ENCODE data around the gene SPINK9. TPM values are rescaled to one million over a fixed set of nuclear protein-coding genes. Genes with fewer than 3 reads are reported as not detected.

Gene SPINK9
- total RNA-seq, 1 experiment from 2014 or later = not detected

DNA sequence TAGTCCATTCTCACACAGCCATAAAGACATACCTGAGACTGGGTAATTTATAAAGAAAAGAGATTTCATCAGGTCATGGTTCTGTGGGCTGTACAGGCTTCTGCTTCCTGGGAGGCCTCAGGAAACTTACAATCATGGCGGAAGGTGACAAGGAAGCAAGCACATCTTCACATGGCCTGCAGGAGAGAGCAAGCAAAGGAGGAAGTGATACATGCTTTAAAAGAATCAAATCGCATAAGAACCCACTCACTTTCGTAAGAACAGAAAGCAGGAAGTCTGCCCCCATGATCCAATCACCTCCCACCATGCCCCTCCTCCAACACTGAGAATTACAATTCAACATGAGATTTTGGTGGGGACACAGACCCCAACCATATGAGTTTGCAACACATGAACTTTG lies 43.3 kb downstream of the SPINK9 start:
- Histone ChIP-seq H3K79me1 (ENCODE audit: insufficient read depth, low read depth, low read length, poor library complexity, severe bottlenecking) (no peaks in the 10 kb centered on the region), H2BK20ac (ENCODE audit: low read depth, low read length, poor library complexity, severe bottlenecking) (no peak overlapping the region), H3K9ac (ENCODE audit: extremely low read depth, insufficient read length, low read length) (no peak overlapping the region), H3K23ac (ENCODE audit: insufficient read length, low read depth, low read length) (no peak overlapping the region), H3K23me2 (ENCODE audit: insufficient read length, low read depth, low read length, poor library complexity, severe bottlenecking) (no peaks in the 10 kb centered on the region), H3K4me2 (ENCODE audit: insufficient read depth, insufficient read length, low read length) (no peak overlapping the region), H4K5ac (ENCODE audit: insufficient read length, low read depth, low read length) (no peak overlapping the region), H3K18ac (ENCODE audit: insufficient read length, low read depth, low read length) (no peak overlapping the region), H2AFZ (ENCODE audit: low read length) (no peak overlapping the region), H2AK5ac (ENCODE audit: insufficient read length, low read length) (no peak overlapping the region), H2BK15ac (ENCODE audit: low read depth, low read length) (no peak overlapping the region), H3K27ac (ENCODE audit: insufficient read length, low read depth, low read length) (no peak overlapping the region), H3K4me1 (ENCODE audit: insufficient read depth, low read length) (no peaks in the 10 kb centered on the region), H2BK5ac (ENCODE audit: insufficient read length, low read length) (no peak overlapping the region), H2BK12ac (ENCODE audit: insufficient read length, low read depth, low read length) (no peak overlapping the region), H3K4ac (ENCODE audit: low read depth, low read length) (no peak overlapping the region), H4K91ac (ENCODE audit: insufficient read length, low read depth, low read length) (no peak overlapping the region), H3K14ac (ENCODE audit: insufficient read depth, low read length) (no peak overlapping the region), H3K79me2 (ENCODE audit: insufficient read depth, low read length) (no peaks in the 10 kb centered on the region), H3K56ac (ENCODE audit: insufficient read length, low read depth, low read length) (no peak overlapping the region), H2BK120ac (ENCODE audit: low read depth, low read length, poor library complexity, severe bottlenecking) (no peak overlapping the region), H4K8ac (replicated peaks; ENCODE audit: insufficient read length, low read depth, low read length) (no peak overlapping the region), H3K9me3 (ENCODE audit: control insufficient read depth, low read depth, low read length) (no peaks in the 10 kb centered on the region), H4K20me1 (ENCODE audit: control insufficient read depth, insufficient read depth, insufficient read length) (no peaks in the 10 kb centered on the region), H3K27me3 (ENCODE audit: insufficient read depth, low read length) (no peaks in the 10 kb centered on the region), H3T11ph (ENCODE audit: low read length) (no peak overlapping the region)
- H3K27ac Mint-ChIP-seq = no peak overlapping the region
- peaks cover 2 to 6% of the 10 kb centered on the region in 2 experiments; a peak in 2 of 5 replicates for H3K9me3 Mint-ChIP-seq
- peaks cover 13 to 14% of the 10 kb centered on the region in 2 experiments for H3K4me1 Mint-ChIP-seq
- TF ChIP-seq, protein P1, sequence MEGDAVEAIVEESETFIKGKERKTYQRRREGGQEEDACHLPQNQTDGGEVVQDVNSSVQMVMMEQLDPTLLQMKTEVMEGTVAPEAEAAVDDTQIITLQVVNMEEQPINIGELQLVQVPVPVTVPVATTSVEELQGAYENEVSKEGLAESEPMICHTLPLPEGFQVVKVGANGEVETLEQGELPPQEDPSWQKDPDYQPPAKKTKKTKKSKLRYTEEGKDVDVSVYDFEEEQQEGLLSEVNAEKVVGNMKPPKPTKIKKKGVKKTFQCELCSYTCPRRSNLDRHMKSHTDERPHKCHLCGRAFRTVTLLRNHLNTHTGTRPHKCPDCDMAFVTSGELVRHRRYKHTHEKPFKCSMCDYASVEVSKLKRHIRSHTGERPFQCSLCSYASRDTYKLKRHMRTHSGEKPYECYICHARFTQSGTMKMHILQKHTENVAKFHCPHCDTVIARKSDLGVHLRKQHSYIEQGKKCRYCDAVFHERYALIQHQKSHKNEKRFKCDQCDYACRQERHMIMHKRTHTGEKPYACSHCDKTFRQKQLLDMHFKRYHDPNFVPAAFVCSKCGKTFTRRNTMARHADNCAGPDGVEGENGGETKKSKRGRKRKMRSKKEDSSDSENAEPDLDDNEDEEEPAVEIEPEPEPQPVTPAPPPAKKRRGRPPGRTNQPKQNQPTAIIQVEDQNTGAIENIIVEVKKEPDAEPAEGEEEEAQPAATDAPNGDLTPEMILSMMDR (conservative IDR thresholded peaks at IDR 0.05) = no peak
- H3K27me3 Mint-ChIP-seq (ENCODE audit: low read depth) = no peaks in the 10 kb centered on the region
- H3K36me3 Mint-ChIP-seq (ENCODE audit: insufficient read depth in 1 of 3, low read depth in 3 of 3) = peaks cover 3 to 10% (median 7%) of the 10 kb centered on the region in 3 experiments; a peak in 4 of 7 replicates
- DNase-seq = no peak
- H3K4me3 Mint-ChIP-seq = no peak overlapping the region
- WGBS (ENCODE audit: extremely low coverage, insufficient read length, low lambda C conversion rate) = no CpG with 5 or more reads among the region's 3 CpGs

All from H9 (cell line).